MCF 10A (cell line): ENCODE measurements around the gene HBQ1. TPM values are rescaled to one million over a fixed set of nuclear protein-coding genes. Genes with fewer than 3 reads are reported as not detected.

Experiments used
- BruUV-seq: library from RNA; stranded (reverse); fragments of 400-500 nt; replicated peaks from 2 replicates; lab custom pipeline; 2021; lab: Mats Ljungman, UMichigan
- CTCF ChIA-PET: fragments of 300-600 bp; sonication (Branson Sonifier 250); formaldehyde crosslinking; extraction: SDS; loops from one replicate; lab custom pipeline; 2021; ENCODE audit warnings: antibody characterized with exemption, inconsistent platforms; lab: Yijun Ruan, JAX
- POLR2A ChIA-PET: fragments of 300-600, 350-650 bp; sonication (Branson Sonifier 250); formaldehyde crosslinking; extraction: SDS; loops from one replicate; lab custom pipeline; 2020; ENCODE audit warnings: antibody characterized with exemption, inconsistent platforms; lab: Yijun Ruan, JAX
- DNase-seq: peaks from one replicate; pipeline ENCODE4 v3.0.0-alpha.2; 2018; ENCODE audit not compliant: unreplicated experiment
- H3K27ac Mint-ChIP-seq: one replicate; pipeline ENCODE4 v1.8.0; 2022; ENCODE audit warnings: mild to moderate bottlenecking, low read depth, mixed read lengths; ENCODE audit not compliant: unreplicated experiment
- H3K27me3 Mint-ChIP-seq: one replicate; pipeline ENCODE4 v1.8.0; 2022; ENCODE audit warnings: mixed read lengths; ENCODE audit not compliant: insufficient read depth, unreplicated experiment
- H3K36me3 Mint-ChIP-seq: one replicate; pipeline ENCODE4 v1.8.0; 2022; ENCODE audit warnings: mild to moderate bottlenecking, moderate library complexity, mixed read lengths; ENCODE audit not compliant: insufficient read depth, unreplicated experiment
- H3K4me1 Mint-ChIP-seq: one replicate; pipeline ENCODE4 v1.8.0; 2022; ENCODE audit warnings: mixed read lengths; ENCODE audit not compliant: insufficient read depth, unreplicated experiment
- H3K4me3 Mint-ChIP-seq: one replicate; pipeline ENCODE4 v1.8.0; 2022; ENCODE audit warnings: mild to moderate bottlenecking, moderate library complexity, mixed read lengths; ENCODE audit not compliant: unreplicated experiment
- H3K9me3 Mint-ChIP-seq: one replicate; pipeline ENCODE4 v1.8.0; 2022; ENCODE audit warnings: mixed read lengths; ENCODE audit not compliant: unreplicated experiment
- intact Hi-C: fragments of 100-400 bp; cut with micrococcal nuclease; formaldehyde crosslinking; loops from 2 replicates; pipeline ENCODE4 v1.14.1; 2022
- total RNA-seq: library from RNA; stranded (reverse); gene quantifications from 2 replicates; pipeline ENCODE4 v1.2.3, GENCODE V29; 2022
- TF ChIP-seq, protein P1 (sequence below): fragments of 200-600 bp; IDR thresholded peaks from one replicate; pipeline ENCODE4 v1.8.0; 2022; ENCODE audit warnings: antibody characterized with exemption, mild to moderate bottlenecking; ENCODE audit not compliant: unreplicated experiment

Gene HBQ1
- total RNA-seq, 1 experiment from 2014 or later, result not detected

DNA sequence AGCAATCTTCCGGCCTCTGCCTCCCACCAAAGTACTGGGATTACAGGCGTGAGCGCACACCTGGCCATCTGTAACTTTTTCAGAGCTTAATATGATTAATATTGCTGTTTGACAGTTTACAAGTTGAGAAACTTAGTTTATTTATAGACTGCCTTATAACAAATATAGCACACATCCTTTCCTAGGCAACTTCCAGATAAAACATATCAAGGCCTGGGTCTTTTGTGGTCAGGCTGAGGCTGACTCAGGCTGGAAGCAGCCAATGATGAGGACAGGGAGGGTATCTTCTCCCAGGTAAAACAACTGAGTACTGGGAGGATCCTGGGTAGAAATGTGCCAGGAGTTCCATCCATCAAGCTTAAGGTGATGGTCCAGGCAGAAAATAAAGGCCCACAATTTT lies 32.7 kb downstream of the HBQ1 start:
- BruUV-seq, result no TSS peak
- Mint-ChIP-seq H3K4me3 (no peak overlapping the region), H3K36me3 (peaks cover 92% of the 10 kb centered on the region), H3K27me3 (no peaks in the 10 kb centered on the region), H3K4me1 (no peaks in the 10 kb centered on the region), H3K9me3 (no peaks in the 10 kb centered on the region), H3K27ac (no peak overlapping the region)
- TF ChIP-seq, protein P1, sequence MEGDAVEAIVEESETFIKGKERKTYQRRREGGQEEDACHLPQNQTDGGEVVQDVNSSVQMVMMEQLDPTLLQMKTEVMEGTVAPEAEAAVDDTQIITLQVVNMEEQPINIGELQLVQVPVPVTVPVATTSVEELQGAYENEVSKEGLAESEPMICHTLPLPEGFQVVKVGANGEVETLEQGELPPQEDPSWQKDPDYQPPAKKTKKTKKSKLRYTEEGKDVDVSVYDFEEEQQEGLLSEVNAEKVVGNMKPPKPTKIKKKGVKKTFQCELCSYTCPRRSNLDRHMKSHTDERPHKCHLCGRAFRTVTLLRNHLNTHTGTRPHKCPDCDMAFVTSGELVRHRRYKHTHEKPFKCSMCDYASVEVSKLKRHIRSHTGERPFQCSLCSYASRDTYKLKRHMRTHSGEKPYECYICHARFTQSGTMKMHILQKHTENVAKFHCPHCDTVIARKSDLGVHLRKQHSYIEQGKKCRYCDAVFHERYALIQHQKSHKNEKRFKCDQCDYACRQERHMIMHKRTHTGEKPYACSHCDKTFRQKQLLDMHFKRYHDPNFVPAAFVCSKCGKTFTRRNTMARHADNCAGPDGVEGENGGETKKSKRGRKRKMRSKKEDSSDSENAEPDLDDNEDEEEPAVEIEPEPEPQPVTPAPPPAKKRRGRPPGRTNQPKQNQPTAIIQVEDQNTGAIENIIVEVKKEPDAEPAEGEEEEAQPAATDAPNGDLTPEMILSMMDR, result no peak
- CTCF ChIA-PET, result interaction anchor here (0.6 to 1.3 kb wide), 3 partner anchors 22 to 149 kb away, joined by 3 to 4 read pairs (median 3); partner anchors contain the start of gene FAM234A
- no peak for DNase-seq
- intact Hi-C loops, result no loop called here
- POLR2A ChIA-PET, result interaction anchor here (0.6 to 1.9 kb wide), 4 partner anchors 12 to 22 kb away, joined by 3 to 8 read pairs (median 6); partner anchors contain the start of gene FAM234A

DNA sequence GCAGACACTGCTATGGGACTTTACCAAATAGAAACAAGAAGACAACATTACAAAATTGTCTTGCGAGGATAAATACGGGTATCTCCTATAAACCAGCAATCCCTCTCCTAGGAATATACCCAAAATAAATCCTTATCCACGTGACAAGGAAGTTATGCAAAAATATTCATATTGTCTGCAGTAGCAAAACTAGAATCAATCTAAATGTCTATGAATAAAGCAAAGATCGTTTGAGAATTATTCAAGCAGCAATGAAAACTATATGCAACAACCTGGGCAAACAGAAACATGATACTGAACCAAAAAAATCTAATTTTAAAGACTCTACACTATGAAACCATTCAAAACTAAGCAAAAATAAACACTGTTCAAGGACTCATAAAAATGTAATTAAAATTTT lies 39.8 kb downstream of the HBQ1 start:
- H3K9me3 Mint-ChIP-seq, result no peaks in the 10 kb centered on the region
- H3K4me1 Mint-ChIP-seq, result no peaks in the 10 kb centered on the region
- intact Hi-C loops, result no loop called here
- ChIA-PET CTCF (interaction anchor here (0.6 to 1.8 kb wide), 2 partner anchors 16 to 144 kb away, joined by 3 to 5 read pairs; no protein-coding TSS in a partner anchor), POLR2A (interaction anchor here (1.0 to 3.0 kb wide), 3 partner anchors 8 to 20 kb away, joined by 3 to 13 read pairs (median 6); partner anchors contain the start of genes FAM234A and LUC7L)
- H3K27me3 Mint-ChIP-seq, result no peaks in the 10 kb centered on the region
- DNase-seq, result no peak
- no peak overlapping the region for H3K4me3 Mint-ChIP-seq
- no TSS peak for BruUV-seq
- peaks cover 92% of the 10 kb centered on the region for H3K36me3 Mint-ChIP-seq
- TF ChIP-seq, protein P1, result no peak
- no peak overlapping the region for H3K27ac Mint-ChIP-seq

DNA sequence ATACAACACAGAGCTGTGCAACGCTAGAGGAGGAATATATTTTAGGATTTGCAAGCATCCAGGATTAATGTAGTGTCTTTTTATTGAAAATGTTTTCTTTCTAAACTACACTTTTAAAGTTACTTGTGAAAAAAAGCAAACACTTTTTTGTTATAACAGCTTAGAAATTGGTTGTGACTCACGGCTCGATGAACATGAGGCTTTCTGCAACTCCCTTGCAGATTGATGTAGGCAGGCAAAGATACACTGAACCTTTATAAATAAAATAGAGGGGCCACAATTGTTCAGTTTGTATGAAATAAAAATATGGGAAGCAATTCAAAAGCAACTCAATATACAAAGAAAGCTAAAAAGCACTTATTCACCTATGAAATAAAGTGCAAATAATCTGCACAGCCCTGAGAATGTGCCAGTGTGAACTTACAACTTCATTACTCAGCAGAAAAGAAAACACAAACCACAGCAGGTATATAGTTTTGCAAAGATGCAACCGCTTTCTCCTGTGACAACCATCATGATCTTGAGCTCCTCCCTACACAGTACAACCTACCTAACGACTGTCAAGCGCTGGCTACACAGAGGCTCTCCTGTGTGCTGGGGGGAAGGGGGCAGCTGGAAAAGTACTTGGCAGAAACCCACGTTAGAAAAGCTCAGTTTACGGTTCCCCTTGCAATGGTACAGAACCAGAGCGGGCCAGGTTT lies 48.0 kb downstream of the HBQ1 start:
- peak; percentile 16 for DNase-seq
- ChIA-PET POLR2A (interaction anchor here (0.6 to 3.0 kb wide), 11 partner anchors 10 to 415 kb away, joined by 3 to 16 read pairs (median 5); partner anchors contain the start of gene AXIN1), CTCF (interaction anchor here (0.6 to 1.8 kb wide), 14 partner anchors 9 to 162 kb away, joined by 3 to 8 read pairs (median 4); no protein-coding TSS in a partner anchor)
- H3K27ac Mint-ChIP-seq, result peak overlapping the region; percentile 84
- TF ChIP-seq, protein P1, result no peak
- TSS peak; percentile 39 for BruUV-seq
- H3K4me1 Mint-ChIP-seq, result peaks cover 5% of the 10 kb centered on the region
- no peaks in the 10 kb centered on the region for H3K27me3 Mint-ChIP-seq
- H3K4me3 Mint-ChIP-seq, result peak overlapping the region; percentile 87
- intact Hi-C loops, result loop anchor here (2.0 kb wide), 1 partner anchor 134 kb away; no protein-coding TSS in a partner anchor
- no peaks in the 10 kb centered on the region for H3K9me3 Mint-ChIP-seq
- peaks cover 56% of the 10 kb centered on the region for H3K36me3 Mint-ChIP-seq
